Fibroblast of skin of left quadriceps (primary cell): ENCODE data around the gene FGD3.
"Not testable (repeated sequence)": the region's sequence is repeated elsewhere in the genome, so short reads cannot be mapped to it uniquely, and the experiment has no call there.

Source experiments
- DNase-seq, 2 experiments: peaks; one replicate each; pipeline ENCODE4 v3.0.0-alpha.2; 2013; ENCODE audit warnings: low read depth in 2 of 2

FGD3 gene, protein sequence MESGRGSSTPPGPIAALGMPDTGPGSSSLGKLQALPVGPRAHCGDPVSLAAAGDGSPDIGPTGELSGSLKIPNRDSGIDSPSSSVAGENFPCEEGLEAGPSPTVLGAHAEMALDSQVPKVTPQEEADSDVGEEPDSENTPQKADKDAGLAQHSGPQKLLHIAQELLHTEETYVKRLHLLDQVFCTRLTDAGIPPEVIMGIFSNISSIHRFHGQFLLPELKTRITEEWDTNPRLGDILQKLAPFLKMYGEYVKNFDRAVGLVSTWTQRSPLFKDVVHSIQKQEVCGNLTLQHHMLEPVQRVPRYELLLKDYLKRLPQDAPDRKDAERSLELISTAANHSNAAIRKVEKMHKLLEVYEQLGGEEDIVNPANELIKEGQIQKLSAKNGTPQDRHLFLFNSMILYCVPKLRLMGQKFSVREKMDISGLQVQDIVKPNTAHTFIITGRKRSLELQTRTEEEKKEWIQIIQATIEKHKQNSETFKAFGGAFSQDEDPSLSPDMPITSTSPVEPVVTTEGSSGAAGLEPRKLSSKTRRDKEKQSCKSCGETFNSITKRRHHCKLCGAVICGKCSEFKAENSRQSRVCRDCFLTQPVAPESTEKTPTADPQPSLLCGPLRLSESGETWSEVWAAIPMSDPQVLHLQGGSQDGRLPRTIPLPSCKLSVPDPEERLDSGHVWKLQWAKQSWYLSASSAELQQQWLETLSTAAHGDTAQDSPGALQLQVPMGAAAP

DNA sequence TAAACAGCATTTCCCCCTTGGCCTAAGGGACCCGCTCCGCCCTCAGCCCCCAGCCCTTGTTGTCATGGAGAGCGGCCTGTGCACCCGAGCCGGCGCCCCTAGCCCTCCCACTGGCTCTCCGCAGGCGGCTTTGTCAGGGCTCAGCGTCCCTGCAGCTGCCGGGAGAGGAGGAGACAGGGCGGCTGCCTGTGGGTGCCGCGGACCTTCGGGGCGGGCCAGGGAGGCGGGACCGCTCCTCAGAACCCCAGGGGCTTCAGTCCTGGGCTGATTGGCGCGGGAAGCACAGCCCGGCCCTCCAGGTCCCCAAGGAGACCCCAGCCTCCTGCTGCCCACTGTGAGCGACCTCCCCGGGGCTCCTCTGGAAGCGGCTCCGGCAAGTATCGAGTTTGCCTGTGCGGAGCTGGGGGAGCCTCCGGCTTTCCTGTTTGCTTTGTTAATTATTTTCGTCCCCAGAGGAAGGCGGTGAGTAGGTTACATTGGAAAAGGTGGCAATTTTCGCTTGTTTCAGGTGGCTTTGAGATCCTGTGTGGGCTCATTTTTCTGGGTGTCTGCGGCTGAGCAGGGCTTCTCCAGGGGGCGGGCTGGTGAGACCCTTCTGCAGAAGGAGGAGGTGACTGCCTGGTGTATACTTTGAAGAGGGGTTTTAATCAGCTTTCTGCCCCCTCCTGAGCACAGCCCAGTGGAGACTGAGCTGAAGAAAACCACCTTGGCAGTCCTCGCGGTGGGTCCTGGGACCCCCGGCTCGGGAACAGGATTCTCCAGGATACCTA, at the start of gene FGD3:
Gene FGD3, plus strand, starts transcription at position 256 of the 770 bp plus-strand sequence. CDS start 28,734 bp downstream, outside the sequence.
- no peak for DNase-seq

DNA sequence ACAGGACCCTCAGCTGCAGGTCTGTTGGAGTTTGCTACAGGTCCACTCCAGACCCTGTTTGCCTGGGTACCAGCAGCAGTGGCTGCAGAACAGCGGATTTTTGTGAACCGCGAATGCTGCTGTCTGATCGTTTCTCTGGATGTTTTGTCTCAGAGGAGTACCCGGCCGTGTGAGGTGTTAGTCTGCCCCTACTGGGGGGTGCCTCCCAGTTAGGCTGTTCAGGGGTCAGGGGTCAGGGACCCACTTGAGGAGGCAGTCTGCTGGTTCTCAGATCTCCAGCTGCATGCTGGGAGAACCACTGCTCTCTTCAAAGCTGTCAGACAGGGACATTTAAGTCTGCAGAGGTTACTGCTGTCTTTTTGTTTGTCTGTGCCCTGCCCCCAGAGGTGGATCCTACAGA, 42.2 kb upstream of the FGD3 start:
- DNase-seq: not testable (repeated sequence)

DNA sequence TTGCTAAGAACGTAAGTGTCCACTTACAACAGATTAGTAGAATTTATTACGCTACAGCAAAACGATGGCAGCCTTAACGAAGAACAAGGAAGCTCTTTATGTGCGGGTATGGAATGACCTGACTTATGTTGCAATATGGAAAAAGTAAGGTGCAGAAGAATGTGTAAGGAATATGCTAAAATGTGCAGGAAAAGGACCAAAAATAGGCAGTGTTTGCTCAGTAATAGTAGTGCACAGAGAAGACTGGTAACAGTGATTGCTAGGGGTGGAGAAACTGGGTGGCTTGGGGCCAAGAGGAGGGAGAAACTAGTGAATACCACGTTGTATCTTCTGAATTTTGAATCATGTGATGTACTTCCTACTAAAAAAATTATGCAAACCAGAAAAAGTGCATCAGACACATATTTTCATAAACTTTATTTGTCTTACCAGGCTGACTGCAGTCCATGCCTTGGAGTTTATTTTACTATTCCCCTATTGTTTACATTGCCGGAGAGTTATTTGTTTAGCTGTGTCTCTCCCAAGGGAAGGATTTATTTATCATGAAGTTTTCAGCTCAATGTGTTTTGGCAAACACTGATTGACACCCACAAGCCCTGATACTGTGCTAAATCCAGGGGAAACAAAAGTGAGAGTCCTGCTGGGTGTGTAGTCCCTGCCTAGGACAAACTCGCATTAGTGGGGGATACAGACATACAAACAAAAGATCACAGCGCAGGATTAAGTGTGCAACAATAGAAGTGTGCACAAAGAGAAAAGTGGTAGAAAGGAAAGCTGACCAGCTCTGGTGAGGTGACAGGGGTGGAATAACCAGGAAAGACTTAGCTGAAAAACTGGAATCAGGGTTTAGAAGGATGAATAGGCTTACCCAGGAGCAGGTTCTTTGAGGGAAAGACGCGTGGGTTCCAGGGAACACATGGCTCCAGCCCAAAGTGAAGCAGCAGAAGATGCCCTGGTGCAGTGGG, 35.5 kb upstream of the FGD3 start:
- no peak for DNase-seq

DNA sequence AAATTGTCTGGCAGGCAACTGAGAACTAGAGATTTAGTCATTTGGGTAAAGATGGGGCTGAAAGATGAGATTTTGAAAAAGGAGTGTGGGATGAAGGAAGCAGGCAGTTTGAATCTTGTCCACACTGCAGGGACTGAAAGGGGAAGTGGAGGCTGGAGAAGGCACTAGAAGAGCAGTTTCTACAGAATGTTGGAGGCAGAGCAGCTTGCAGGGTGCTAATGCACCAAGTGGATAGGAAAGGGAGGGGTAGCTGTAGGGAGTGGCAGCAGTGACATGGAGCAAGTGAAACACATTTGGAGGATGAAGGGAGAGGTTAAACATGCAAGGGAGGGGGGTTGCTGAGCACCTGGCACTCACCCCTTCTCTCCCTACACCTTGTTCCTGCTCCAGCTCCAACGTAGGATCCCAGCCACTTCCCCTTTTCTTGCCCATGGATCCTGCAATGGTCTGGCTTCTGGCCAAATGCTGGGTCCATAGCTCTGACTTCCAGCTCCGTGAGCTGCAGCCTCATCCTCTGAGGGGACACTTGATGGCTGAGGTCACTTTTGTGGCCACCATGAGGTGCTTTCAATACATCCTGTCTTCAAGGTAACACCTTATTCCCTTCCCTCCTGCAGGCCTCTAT, 30.0 kb upstream of the FGD3 start:
- DNase-seq: no peak

DNA sequence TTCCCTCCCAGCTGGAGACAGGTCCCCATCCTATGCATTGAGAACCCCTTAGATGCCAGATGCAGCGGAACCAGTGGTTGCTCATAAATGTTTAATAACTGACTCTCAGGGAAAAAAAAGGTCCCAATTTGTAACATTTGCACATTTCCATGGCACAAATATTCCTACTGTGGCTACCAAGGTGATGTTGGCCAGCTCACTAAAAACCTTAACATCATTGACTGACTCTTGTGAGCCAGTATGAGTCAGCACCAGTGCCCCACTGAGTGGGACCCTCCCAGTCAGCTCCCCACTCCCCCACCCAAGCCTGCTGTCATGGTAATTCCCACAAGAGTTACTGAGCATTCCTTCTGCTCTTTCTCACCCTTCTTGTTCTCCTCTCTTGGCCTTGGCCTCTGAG, 26.9 kb upstream of the FGD3 start:
- no peak for DNase-seq

DNA sequence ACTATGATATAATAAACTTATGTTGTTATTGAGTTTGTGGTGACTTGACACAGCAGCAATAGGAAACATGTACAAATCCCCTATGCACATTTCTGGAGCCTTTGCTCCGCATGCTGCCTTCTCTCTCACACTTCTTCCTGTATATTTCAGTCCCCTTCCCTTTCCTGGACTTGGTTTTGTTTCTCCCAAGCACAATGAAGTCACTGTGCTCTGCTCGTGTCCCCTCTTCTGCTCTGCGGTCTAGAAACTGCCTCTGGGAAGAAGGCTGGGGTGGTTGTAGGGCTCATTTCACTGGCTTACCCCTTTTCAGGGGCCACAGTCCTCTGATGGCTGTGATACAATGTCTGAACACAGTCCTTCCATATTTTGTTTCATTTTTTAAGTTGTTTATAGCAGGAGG, 15.7 kb upstream of the FGD3 start:
- DNase-seq: no peak

DNA sequence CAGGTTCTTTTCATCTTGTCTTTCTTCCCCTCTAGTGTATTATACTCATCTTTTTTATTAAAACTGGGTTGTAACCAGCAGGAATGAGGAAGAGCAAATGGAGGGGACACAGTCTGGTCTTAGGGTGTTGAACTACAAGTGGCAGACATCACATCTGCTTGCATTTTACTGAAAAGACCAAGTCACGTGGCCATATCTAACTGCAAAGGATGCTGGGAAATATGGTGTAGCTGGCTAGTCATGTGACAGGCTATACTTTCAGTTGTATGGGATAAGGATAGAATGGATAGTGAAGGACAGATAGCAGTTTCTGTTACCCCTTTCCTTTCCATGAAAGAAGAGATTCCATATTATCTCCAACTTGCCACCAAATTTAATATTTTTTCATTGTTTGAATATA, 13.0 kb upstream of the FGD3 start:
- no peak for DNase-seq

DNA sequence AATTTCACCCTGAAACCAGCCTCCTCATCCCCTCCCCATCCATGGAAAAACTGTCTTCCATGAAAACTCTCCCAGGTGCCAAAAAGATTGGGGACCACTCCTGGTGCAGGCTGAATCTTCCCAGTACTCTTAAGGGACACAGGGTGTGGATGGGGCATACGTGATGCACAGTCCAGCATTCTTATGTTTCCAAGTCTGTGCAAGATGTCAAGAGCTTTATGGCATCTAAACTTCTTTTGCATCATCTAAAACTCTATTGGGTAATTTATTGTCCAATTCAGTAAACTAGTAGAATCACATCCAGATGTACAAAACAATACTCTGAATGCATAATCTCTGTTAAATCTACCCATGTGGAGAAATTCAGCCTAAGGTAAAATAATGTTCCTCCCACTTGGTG, 9.3 kb upstream of the FGD3 start:
- DNase-seq: no peak

DNA sequence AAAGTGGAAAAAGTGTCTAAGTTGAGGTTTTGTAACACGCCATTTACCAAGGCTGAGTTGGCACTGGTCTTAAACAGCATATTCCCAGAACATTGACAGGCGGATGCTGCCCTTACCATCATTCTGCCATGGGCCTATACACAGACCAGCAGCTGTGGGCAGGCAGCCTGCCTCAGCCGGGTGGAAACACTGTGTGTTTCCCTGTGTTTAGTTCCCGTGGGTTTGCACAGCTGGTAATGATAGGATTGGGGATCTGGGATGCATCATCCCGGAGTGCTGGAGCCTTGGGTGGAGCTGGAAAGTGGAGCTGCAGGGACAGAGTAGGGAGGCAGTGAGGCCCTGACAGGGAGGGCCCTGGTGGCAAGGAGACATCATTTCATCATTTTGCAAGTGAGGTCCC, 5.5 kb upstream of the FGD3 start:
- no peak for DNase-seq

DNA sequence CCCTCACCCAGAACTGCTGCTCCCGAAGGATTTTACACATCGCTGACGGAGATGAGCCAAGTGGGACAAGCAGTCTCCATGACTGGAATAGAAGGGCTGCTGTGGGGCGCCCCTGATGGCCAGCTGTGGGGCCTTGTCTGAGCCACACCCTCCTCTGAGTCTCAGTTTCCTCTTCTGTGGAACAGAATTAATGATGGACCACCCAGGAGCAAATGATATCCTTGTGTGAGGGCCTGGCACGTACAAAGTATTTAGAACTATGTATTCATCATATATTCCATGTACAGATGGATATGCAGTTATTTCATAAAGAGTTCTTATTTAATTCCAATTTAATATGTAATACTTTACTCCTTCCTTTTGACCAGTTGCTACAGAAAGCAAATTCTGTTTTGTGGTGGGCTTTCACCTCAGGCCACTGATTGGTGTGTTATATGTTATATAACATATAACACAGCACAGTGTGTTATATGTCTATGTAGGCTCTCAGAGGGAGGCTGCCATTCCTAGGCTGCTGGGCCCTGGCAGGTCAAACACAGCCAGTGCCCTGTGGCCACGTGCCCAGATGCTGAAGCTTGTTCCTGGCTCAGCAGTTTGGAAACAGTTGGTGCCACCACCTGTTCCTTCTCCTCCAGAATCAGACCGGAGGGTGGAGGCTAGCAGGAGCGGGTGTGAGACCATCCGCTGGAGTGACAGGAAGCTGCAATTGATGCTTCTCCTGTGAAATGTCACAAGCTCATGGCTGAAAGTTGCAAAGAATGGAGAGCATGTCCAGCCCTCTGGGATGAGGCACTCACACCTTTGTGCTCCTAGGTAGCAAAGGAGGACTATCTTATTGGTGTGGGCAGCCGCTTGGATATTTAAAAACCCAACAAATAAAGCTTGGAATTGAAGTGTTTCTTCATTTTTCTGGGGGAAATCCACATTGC, 4.4 kb upstream of the FGD3 start:
- no peak for DNase-seq

DNA sequence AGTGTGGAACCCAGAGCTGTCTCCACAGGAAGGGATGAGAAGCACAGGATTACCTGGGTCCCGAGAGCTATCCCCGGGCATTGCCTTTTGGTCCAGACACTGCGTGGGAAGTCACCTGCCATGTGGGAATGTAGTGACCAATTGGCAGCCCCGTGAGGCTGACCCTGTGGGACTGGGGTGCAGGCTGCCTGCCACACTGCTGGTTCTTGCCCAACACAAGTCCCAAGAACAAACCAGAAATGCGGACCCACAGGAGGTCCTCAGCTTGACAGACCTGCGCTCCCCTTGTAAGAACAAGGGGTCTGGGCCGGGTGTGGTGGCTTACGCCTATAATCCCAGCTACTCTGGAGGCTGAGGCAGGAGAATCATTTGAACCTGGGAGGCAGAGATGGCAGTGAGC, 2.4 kb upstream of the FGD3 start:
- no peak for DNase-seq

DNA sequence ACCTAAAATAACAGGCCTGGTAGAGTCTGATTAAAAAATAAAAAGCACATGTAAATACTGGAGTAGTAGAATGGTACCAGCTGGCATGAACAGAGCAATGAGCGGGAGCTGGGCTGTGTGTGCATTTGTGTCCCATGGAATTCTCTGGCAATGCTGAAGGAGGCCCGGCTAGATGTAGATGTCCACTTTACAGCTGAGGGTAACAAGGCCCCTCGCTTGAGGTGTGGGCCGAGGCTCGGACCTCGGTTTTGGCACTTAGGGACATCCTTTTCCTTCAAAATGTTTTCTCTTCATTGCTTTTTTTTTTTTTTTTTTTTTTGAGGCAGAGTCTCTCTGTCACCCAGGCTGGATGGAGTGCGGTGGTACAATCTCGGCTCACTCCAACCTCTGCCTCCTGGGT, 1.5 kb upstream of the FGD3 start:
- no peak for DNase-seq

DNA sequence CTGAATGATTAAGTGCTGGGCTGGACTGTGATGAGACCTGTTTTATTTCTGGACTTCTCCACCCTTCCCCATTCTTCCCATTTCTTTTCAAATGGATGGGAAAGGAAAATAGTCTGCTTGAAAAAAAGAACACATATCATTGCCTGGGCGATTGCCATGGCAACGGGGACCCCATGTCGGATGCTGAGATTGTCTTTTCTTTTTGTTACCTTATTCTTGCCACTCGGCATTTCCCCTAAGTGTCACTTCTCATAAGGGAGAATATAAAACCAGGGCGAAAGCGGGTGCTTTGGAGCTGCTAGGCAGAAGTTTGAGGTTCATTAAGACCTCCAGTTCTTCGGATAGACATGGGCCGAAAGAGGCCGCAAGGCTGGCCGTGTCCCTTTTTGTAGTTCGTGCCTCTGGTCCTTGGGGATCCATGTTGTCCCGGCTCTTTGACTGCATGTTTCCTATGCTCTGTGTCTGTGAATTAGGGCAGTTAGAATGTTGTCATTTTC, 763 bp downstream of the FGD3 start:
- no peak for DNase-seq

DNA sequence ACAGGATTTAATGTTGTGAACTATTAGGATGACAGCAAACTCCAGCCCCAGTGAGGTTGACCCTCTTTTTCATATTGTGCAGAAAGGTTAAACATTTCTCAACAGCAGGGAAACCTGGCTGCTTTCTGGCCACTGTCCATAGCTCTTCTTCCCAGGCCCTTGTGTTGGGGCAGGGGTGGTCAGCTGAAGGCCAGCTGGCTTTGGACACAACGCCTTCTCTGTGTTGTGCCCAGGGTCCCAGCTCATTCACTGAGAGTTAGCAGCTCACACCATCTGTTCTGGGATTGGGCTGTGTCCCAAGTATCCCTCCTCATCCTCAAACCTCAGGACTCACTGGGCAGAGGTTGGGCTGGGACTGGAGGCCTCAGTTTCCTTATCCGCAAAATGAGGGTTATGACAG, 1.3 kb downstream of the FGD3 start:
- no peak for DNase-seq

DNA sequence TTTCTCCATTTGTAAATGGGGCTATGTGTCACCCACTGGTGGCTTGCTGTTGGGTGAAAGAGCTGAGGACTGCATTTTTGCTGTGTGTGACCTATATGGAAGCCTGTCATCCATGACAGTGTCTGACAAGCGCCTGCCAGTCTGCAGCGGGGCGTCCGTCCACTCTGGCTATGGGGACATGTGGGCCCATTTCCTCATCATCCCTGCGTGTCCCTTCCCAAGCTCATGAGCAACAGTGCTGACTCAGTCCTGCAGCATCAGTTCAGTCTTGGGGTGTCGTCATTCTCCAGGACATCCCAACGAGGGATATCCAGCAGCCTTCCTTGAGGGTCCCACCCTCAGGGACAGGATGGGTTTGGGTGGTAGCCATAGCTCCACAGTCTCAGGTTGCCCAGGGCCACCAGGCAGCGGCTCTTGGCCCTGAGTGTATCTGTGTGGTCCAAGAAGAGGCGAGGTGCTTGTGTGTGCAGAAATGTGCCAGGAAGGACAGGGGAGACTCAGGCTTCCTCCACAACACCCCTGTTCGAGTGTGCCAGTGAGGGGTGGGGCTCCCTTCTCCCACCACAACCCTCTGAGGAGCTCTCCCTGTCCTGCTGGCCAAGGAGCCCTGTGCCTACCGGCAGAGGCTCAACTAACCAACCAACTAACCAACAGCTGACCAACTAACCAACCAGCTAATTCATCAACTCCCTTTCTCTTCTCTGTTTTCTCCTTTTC, 2.1 kb downstream of the FGD3 start:
- DNase-seq: no peak

DNA sequence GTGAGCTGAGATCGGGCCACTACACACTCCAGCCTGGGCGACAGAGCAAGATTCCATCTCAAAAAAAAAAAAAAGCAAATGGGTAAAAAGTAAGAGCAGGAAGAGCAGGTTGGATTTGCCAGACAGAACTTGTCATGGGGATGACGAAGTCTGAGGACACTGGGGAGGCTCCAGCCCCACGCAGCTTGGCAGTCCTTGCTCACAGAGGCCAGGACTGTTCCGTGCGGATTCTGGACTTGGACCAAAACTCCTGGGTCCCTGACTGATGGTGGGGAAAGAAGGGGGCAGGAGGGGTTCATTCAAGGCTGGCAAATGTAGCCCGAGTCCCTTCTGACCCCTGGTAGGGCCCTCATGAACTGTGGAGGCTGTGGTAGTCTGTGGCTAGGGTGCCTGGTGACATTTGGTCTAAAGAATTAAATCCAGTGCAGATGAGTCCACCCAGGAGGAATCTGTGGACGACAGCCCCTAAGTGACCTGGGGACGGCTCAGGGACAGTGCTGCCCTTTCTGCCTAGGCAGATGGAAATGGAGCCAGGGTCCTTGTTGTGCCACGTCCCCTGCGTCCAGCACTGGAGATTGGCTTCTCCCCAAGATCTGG, 3.1 kb downstream of the FGD3 start:
- no peak for DNase-seq

DNA sequence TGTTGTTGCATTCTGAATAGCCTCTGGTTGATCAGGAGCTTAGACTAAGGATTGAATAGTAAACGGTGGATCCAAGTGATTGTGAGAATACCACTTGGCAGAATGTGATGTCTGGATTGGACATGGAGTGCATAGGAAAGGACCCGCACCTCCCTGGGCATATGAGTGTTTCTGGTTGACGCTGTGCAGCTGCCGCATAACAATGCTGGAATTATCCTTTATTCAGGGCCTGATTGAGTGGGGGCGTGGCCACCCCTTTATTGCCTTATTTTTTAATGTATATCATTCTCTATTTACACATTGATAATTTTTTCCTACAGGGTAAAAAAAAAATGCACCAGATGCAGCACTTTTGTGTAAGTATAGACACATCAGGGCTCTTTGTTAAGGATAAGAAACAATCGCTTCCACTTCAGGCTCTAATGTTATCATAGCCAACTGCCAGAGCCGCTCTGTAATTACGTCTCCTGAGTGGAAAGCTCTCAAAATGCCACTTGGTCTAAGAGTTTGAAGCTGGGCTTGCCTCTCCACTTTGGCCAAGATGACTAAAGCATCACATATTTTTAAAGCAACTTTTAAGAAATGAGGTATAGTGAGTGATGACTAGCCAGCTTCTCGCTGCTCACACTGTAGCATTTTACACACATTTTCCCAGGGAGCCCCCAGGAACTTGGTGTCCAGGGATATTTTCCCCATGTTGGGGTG, 5.7 kb downstream of the FGD3 start:
- DNase-seq: no peak
